H1 (cell line): ENCODE measurements around the gene TOP1. TPM values are rescaled to one million over a fixed set of nuclear protein-coding genes. Genes with fewer than 3 reads are reported as not detected.

Source experiments
- CBX5 ChIP-seq: fragments of 300-800, 300-1000 bp; sonication (generic); IDR thresholded peaks from 2 replicates; pipeline ENCODE4 v1.7.1; 2016; ENCODE audit warnings: antibody characterized with exemption, low read length, low read depth
- CREB1 ChIP-seq: IDR thresholded peaks from 2 replicates; pipeline ENCODE4 v1.6.1; 2012; ENCODE audit warnings: inconsistent platforms
- RFX5 ChIP-seq: IDR thresholded peaks from 2 replicates; pipeline ENCODE4 v1.6.1; 2011; ENCODE audit warnings: low read depth, low read length, improper control_type of control experiment, borderline replicate concordance
- RXRA ChIP-seq: IDR thresholded peaks from 2 replicates; pipeline ENCODE4 v1.6.1; 2011; ENCODE audit warnings: low read depth, mild to moderate bottlenecking, low read length, moderate library complexity; ENCODE audit not compliant: insufficient read depth
- USF2 ChIP-seq: IDR thresholded peaks from 2 replicates; pipeline ENCODE4 v1.6.1; 2011; ENCODE audit warnings: low read length, improper control_type of control experiment
- polyA plus RNA-seq, 7 experiments: library from polyadenylated mRNA; depleted of rRNA in 3 of 7; stranded (reverse) in 5 of 7; unstranded in 2 of 7; fragments of >200 nt in 5 of 7; fragments of 200-250 nt in 2 of 7; gene quantifications; 1 replicate in 5 of 7; 2 replicates in 1 of 7; 4 replicates in 1 of 7; pipeline versions ENCODE4 v1.2.1 to v1.2.3, GENCODE V29; 2011 to 2013; ENCODE audit warnings: missing spikeins in 2 of 7, mixed read lengths in 2 of 7
- total RNA-seq: library from RNA; stranded (reverse); fragmentation: NEBNext Ultra II Directional; extraction: Animal tissue kit (Norgen Biotek cat#: 25700); gene quantifications from 2 replicates; pipeline ENCODE4 v1.2.1, GENCODE V29; 2021

Gene TOP1
- total and polyA plus RNA-seq, 2 of the 8 experiments (the other 6 are each of a cell fraction or from before 2014, with no cell fraction given) = 7.4 to 108 TPM

GRCh38 chr20:41030531-41031242 lies 2.1 kb downstream of the TOP1 start (continued):
- no peak for TF ChIP-seq RXRA
- no peak for TF ChIP-seq CREB1
- no peak for TF ChIP-seq USF2
- TF ChIP-seq CBX5 = no peak
- TF ChIP-seq RFX5 = no peak
